NOMO-1 treated with DMSO at 0.1 percent for 48 hours (cell line): ENCODE measurements around the gene MINAR1.

Experiments used
- DNase-seq: peaks from one replicate; lab custom pipeline; 2025; ENCODE audit not compliant: unreplicated experiment; lab: John Stamatoyannopoulos, UW

Gene MINAR1

DNA sequence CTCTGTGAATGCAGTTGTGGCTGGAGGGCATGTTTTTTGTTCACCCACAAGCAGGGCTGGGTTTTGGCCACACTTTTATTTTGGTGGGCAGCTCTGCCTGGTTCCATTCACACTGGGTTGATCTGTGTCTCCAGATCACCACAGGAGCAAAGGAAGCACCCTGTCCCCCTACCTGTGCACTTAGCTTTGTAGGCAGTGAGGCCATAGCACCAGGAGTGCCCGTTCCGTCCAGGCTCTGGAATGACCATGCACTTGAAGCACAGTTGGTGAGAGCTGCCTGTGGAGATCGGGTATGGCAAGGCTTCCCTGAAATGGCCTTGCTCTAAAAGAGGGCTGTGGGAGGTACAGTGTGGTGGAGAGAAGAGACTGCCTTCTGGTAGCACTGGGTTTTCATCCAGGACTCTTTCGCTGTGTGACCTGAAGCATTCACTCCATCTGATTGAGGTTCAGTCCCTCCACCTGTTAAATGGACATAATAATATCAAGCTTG, 31.7 kb downstream of the MINAR1 start:
- no peak for DNase-seq

DNA sequence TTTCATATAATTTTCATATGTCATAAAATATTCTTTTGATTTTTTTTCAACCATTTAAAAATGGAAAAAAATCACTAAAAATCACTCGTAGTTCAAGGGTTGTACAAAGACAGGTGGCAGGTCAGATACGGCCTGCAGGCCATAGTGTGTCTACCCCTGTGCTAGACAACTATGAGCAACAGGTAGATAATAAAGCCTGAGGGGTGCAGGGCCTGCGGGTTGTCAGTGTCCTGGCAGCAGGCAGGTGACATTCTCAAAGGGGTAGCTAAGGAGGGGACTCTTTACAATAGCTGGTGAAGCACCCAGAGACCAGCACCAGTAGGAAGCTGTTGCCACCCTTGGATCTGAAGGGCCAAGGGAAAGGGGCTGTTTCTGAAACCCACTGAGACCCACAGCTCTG, 34.4 kb downstream of the MINAR1 start:
- no peak for DNase-seq

DNA sequence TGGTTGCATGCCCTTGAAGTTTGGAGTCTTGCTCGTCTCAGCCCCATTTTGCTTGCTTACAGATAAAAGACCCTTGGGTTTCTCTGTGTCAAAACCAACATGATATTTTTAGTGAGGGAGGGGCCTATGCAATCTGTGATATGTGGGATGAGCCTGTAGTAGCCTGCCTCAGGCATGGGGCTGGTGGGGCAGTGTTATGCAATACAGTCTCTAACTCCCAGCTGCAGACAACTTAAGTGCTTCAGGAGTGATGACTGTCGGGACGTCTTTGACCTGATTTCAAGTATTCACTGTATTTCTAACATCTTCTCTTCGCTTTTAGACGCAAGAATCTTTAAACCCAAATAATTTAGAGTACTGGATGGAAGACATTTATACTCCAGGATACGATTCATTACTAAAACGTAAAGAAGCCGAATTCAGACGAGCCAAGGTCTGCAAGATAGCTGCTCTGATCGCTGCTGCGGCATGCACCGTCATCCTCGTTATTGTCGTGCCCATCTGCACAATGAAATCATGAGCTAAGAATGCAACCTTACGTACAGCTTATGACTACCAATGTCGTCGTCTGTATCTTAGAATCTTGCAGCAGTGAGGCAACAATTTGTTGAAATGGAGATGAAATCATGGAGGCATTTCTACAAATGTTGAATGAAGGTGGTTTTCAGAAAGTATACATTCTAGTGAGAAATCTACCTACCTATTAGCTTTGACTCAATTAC, 35.9 kb downstream of the MINAR1 start:
- no peak for DNase-seq

DNA sequence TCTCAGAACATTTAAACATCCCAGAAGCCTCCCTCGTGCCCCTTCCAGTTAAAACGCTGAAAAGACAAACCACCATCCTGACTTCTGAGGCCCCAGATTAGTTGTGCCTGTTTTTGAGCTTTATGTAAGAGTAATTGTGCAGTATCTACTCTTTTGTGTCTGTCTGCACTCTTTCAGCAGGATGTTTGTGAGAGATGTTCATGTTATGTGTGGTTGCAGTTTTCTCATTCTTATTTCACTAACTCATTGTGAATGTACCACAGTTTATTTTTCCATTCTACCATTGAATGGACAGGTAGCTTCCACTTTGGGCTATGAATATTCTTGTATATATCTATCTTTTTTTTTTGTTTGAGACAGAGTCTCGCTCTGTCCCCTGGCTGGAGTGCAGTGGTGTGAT, 40.3 kb downstream of the MINAR1 start:
- no peak for DNase-seq

DNA sequence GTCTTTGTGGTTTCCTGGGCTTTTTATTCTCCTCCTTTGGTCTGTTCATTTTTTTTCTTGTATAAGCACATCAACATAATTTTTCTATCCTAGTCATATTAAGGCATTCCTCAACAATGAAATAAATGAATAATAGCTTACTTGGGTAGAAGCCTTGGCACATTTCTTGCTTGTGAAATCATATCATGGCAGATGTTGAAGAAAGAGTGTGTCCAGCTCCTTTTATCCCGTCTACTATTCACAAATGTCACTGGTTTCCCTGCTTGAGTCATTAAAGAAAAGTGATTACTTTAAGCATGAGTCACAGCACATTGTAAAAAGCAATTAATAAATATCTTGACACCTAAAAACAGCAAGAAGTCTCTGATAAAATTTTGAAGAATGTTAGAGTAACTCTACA, 42.1 kb downstream of the MINAR1 start:
- no peak for DNase-seq

DNA sequence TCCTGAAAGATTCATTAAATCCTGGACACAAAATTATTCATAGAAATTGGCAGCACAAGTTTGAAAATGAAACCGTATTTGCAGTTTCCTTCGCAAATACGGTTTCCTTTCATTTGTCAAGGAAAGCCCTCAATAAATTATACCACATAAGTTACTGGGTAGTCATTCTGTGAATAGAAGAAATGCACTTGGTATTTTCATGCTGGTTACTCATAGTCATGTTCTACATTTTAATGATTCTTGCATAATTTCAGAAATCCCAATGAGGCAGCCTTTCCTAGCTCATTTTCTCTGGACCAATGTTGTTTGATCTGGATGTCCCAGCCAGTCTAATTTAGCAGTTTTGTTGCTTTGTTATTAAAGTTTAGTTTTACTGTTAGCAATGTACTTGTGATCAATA, 43.2 kb downstream of the MINAR1 start:
- DNase-seq: no peak

DNA sequence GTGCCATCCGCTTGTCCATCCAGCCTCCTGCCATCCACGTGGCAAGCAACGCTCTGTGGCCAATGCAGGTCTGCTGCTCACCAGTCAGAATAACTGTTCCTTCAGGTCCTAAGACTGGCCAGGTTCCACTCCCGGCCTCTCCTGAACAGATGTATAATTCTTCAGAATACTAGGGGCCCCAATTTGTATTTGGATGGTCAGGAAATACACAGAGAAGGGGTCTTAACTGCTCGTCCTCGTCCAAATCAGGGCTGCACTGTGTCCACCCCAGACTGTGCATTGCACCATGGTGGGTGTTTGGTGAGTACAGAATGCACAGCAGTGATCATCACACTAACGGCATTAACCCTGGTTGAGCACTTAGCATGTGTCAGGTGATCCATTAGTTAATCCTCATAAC, 46.0 kb downstream of the MINAR1 start:
- no peak for DNase-seq

DNA sequence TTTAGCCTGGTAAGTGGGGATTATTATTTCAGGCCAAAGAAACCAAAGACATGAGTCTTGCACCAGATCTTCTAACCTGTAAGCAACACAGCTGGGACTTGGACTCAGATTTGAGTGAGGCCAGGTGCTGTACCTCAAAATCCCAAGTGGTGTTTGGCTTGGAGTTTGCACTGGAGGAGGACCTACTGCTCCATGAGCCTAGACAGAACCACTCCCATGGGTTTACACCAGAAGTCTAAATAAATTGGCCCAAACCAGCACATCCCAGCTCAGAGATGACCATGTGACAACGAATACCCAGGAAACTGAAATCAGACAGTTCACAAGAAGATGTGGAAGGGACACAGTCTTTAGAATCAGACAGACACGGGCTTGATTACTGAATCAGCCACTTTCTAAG, 47.5 kb downstream of the MINAR1 start:
- no peak for DNase-seq

DNA sequence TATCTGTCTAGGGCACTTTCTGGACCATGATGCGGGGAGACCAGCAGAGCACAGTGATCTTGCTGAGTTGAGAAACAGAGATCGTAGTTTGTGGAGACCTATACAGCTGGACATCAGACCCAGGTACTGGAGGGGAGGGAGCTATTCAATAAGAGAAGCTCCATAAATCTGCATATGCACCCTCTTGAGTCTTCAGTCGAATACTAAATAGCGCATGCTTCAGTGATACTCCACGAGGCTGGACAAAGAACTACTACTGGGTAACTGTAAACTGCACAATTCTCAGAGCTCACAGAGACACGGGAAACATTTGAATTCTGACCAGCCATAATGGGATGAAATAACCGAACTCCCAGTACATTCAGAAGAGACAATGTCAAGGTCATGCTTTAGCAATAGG, 49.7 kb downstream of the MINAR1 start:
- no peak for DNase-seq
